HepG2 (cell line): ENCODE measurements around the gene LSM2. TPM values are rescaled to one million over a fixed set of nuclear protein-coding genes. Genes with fewer than 3 reads are reported as not detected.

ENCODE experiments used
- BCL6 ChIP-seq: IDR thresholded peaks from 2 replicates; pipeline ENCODE4 v1.6.1; 2016; ENCODE audit warnings: missing genetic modification reagents, missing compliant biosample characterization
- GPN1 ChIP-seq: sonication (generic); formaldehyde crosslinking; IDR thresholded peaks from 2 replicates; pipeline ENCODE4 v1.5.1; 2020; ENCODE audit warnings: missing genetic modification reagents, borderline replicate concordance
- HDAC2 ChIP-seq: sonication (generic); formaldehyde crosslinking; IDR thresholded peaks from 2 replicates; pipeline ENCODE4 v1.4.0; 2020; ENCODE audit warnings: missing genetic modification reagents
- HMGA1 ChIP-seq: sonication (generic); formaldehyde crosslinking; conservative IDR thresholded peaks from 2 replicates; pipeline ENCODE4 v1.4.0; 2020; ENCODE audit warnings: missing genetic modification reagents
- KAT2B ChIP-seq: fragments of 150-350 bp; IDR thresholded peaks from 2 replicates; pipeline ENCODE4 v1.6.1; 2014; ENCODE audit warnings: low read depth, low read length, borderline replicate concordance
- MED1 ChIP-seq: sonication (generic); formaldehyde crosslinking; IDR thresholded peaks from 2 replicates; pipeline ENCODE4 v1.4.0; 2020; ENCODE audit warnings: missing genetic modification reagents
- NFE2L1 ChIP-seq: sonication (generic); formaldehyde crosslinking; IDR thresholded peaks from 2 replicates; pipeline ENCODE4 v1.4.0; 2020; ENCODE audit warnings: missing genetic modification reagents, mild to moderate bottlenecking, borderline replicate concordance
- NR2C2 ChIP-seq: sonication (generic); formaldehyde crosslinking; IDR thresholded peaks from 2 replicates; pipeline ENCODE4 v1.4.0; 2020; ENCODE audit warnings: missing genetic modification reagents, mild to moderate bottlenecking, moderate library complexity, borderline replicate concordance
- PCBP1 ChIP-seq: fragments of 200-400 bp; formaldehyde crosslinking; IDR thresholded peaks from 2 replicates; pipeline ENCODE4 v1.6.1; 2017; ENCODE audit warnings: mild to moderate bottlenecking, low read depth, low read length, borderline replicate concordance
- PHF21A ChIP-seq: sonication (generic); formaldehyde crosslinking; IDR thresholded peaks from 2 replicates; pipeline ENCODE4 v1.5.0; 2020; ENCODE audit warnings: mild to moderate bottlenecking, missing genetic modification reagents
- POLR2AphosphoS2 ChIP-seq: IDR thresholded peaks from 2 replicates; pipeline ENCODE4 v1.6.1; 2011; ENCODE audit warnings: low read depth, low read length, improper control_type of control experiment
- SP2 ChIP-seq: sonication (generic); formaldehyde crosslinking; IDR thresholded peaks from 2 replicates; pipeline ENCODE4 v1.5.1; 2020; ENCODE audit warnings: mild to moderate bottlenecking, missing genetic modification reagents
- TEF ChIP-seq: sonication (generic); formaldehyde crosslinking; IDR thresholded peaks from 2 replicates; pipeline ENCODE4 v1.5.0; 2020; ENCODE audit warnings: missing genetic modification reagents
- TGIF2 ChIP-seq: IDR thresholded peaks from 2 replicates; pipeline ENCODE4 v1.6.1; 2016; ENCODE audit warnings: control low read depth, missing compliant biosample characterization
- ZFYVE20 ChIP-seq: sonication (generic); formaldehyde crosslinking; IDR thresholded peaks from 2 replicates; pipeline ENCODE4 v1.8.0; 2023; ENCODE audit warnings: low read depth, mild to moderate bottlenecking, moderate library complexity, missing genetic modification reagents, borderline replicate concordance
- ZHX2 ChIP-seq, 2 experiments: sonication (generic) in 1 of 2; formaldehyde crosslinking in 1 of 2; IDR thresholded peaks; 2 replicates each; pipeline versions ENCODE4 v1.6.1 to v1.9.0; 2014 to 2022; ENCODE audit warnings: antibody characterized with exemption in 1 of 2, borderline replicate concordance in 1 of 2, inconsistent platforms in 1 of 2, low read depth in 1 of 2, missing genetic modification reagents in 1 of 2
- ZNF296 ChIP-seq: sonication (generic); formaldehyde crosslinking; conservative IDR thresholded peaks from 2 replicates; pipeline ENCODE4 v1.5.0; 2020; ENCODE audit warnings: mild to moderate bottlenecking, missing genetic modification reagents
- ZNF530 ChIP-seq: sonication (generic); formaldehyde crosslinking; IDR thresholded peaks from 2 replicates; pipeline ENCODE4 v1.5.0; 2020; ENCODE audit warnings: low read depth, mild to moderate bottlenecking, missing genetic modification reagents
- ZNF773 ChIP-seq: sonication (generic); formaldehyde crosslinking; IDR thresholded peaks from 2 replicates; pipeline ENCODE4 v1.4.0; 2020; ENCODE audit warnings: missing genetic modification reagents, borderline replicate concordance
- ZSCAN5A ChIP-seq: sonication (generic); formaldehyde crosslinking; IDR thresholded peaks from 2 replicates; pipeline ENCODE4 v1.8.0; 2022; ENCODE audit warnings: mild to moderate bottlenecking, missing genetic modification reagents, borderline replicate concordance
- polyA plus RNA-seq, 8 experiments: library from polyadenylated mRNA; depleted of rRNA in 3 of 8; stranded (reverse) in 7 of 8; unstranded in 1 of 8; fragments of >200 nt; fragmentation: Illumina TruSeq in 4 of 8; extraction: Trizol in 4 of 8; gene quantifications; 2 replicates each; pipeline versions ENCODE4 v1.2.1 to v1.2.3, GENCODE V29; 2011 to 2016; ENCODE audit warnings: low read depth in 4 of 8, missing spikeins in 1 of 8, mixed read lengths in 1 of 8; ENCODE audit not compliant: insufficient read depth in 1 of 8
- total RNA-seq, 5 experiments: library from RNA; depleted of rRNA; stranded (reverse); fragments of >200 nt; fragmentation: Illumina TruSeq; extraction: Trizol; gene quantifications; 2 replicates each; pipeline ENCODE4 v1.2.3, GENCODE V29; 2016; ENCODE audit warnings: low read depth in 1 of 5

The LSM2 gene
- total and polyA plus RNA-seq, 2 of the 13 experiments (the other 11 are each of a cell fraction or from before 2014, with no cell fraction given) = 69.4 to 90.5 TPM

GRCh38 chr6:31815025-31815838, 8.5 kb upstream of the LSM2 start, which contains the start of the genes HSPA1A and HSPA1L (continued):
- TF ChIP-seq GPN1 (CRISPR knock-in tag) = no peak
- TF ChIP-seq PHF21A (CRISPR knock-in tag) = peak; percentile 79
- TF ChIP-seq POLR2AphosphoS2 = 0 out of 2 replicates have a peak, but pooled peaks have one; percentile 44
- TF ChIP-seq MED1 (CRISPR knock-in tag) = peak; percentile 65
- TF ChIP-seq SP2 = peak; percentile 81
- TF ChIP-seq ZNF296 (CRISPR knock-in tag) = no peak
- TF ChIP-seq NR2C2 (CRISPR knock-in tag) = no peak
- TF ChIP-seq HMGA1 (CRISPR knock-in tag) = no peak
- TF ChIP-seq PCBP1 = no peak
- no peak for TF ChIP-seq ZNF773 (CRISPR knock-in tag)
- no peak for TF ChIP-seq ZFYVE20 (CRISPR knock-in tag)
- no peak for TF ChIP-seq HDAC2 (CRISPR knock-in tag)
- no peak for TF ChIP-seq KAT2B
- no peak for TF ChIP-seq ZNF530
- no peak for TF ChIP-seq NFE2L1 (CRISPR knock-in tag)
- no peak; the same call in 1 of the 2 replicates for TF ChIP-seq TEF (CRISPR knock-in tag)
- no peak for TF ChIP-seq ZHX2 (IDR thresholded peaks at IDR 0.05; ENCODE audit: low read depth)
- no peak for TF ChIP-seq ZHX2 (CRISPR knock-in tag; IDR thresholded peaks at IDR 0.05; ENCODE audit: borderline replicate concordance)
- TF ChIP-seq ZSCAN5A = peak; percentile 59; the same call in 1 of the 2 replicates
- TF ChIP-seq TGIF2 = peak; percentile 79
- TF ChIP-seq BCL6 (CRISPR knock-in tag) = no peak
